ENCODE data around the gene MIA2.
"Not testable (repeated sequence)": the region's sequence is repeated elsewhere in the genome, so short reads cannot be mapped to it uniquely, and the experiment has no call there.

DNA sequence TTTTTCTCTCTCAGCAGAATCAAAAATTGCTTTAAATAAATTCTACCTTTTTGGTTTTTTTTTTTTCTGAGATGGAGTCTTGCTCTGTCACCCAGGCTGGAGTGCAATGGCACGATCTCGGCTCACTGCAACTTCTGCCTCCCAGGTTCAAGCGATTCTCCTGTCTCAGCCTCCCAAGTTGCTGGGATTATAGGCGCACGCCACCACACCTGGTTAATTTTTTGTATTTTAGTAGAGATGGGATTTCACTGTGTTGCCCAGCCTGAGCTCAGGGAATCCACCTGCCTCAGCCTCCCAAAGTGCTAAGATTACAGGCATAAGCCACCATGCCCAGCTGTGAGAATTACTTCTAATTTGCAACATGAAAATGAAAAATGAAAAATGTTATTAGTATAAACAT, 1.3 kb downstream of the MIA2 start:
- not testable (repeated sequence) for TF ChIP-seq POLR2A (IDR thresholded peaks at IDR 0.05)
- TF ChIP-seq, protein P1, sequence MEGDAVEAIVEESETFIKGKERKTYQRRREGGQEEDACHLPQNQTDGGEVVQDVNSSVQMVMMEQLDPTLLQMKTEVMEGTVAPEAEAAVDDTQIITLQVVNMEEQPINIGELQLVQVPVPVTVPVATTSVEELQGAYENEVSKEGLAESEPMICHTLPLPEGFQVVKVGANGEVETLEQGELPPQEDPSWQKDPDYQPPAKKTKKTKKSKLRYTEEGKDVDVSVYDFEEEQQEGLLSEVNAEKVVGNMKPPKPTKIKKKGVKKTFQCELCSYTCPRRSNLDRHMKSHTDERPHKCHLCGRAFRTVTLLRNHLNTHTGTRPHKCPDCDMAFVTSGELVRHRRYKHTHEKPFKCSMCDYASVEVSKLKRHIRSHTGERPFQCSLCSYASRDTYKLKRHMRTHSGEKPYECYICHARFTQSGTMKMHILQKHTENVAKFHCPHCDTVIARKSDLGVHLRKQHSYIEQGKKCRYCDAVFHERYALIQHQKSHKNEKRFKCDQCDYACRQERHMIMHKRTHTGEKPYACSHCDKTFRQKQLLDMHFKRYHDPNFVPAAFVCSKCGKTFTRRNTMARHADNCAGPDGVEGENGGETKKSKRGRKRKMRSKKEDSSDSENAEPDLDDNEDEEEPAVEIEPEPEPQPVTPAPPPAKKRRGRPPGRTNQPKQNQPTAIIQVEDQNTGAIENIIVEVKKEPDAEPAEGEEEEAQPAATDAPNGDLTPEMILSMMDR (IDR thresholded peaks at IDR 0.05), result not testable (repeated sequence)

Data from prostate gland (tissue), 2 donors.